Inflammatory macrophage (primary cell): ENCODE data around the gene TMEM184A.
A peak's percentile ranks its signal among the peaks of the same experiment; 100 is the strongest.

Experiments
- DNase-seq, 2 donors: peaks; one replicate each; pipeline ENCODE4 v3.0.0-alpha.2; 2020 to 2022

Gene TMEM184A

GRCh38 chr7:1550005-1550845 is 5.8 kb downstream of the TMEM184A start:
- DNase-seq = no peak

GRCh38 chr7:1549357-1550004 is 6.5 kb downstream of the TMEM184A start:
- no peak for DNase-seq

DNA sequence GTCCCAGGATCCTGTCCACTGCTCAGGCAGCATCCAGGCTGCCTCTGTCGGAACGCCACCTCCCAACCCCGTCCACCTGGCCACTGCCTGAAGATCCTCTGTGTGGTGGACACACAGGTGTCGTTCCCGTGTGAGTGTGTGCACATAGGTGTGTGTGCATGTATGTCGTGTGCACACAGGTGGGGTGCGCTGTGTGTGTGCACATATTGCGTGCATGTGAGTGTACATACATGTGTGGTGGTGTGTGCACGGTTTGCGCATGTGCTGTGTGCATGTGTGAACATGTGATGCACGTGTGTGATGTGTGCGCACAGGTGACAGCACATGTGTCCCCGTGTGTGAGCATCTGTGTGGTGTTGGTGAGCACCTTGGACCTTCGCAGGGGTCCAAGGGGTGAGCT is 7.1 kb downstream of the TMEM184A start:
- DNase-seq = no peak

DNA sequence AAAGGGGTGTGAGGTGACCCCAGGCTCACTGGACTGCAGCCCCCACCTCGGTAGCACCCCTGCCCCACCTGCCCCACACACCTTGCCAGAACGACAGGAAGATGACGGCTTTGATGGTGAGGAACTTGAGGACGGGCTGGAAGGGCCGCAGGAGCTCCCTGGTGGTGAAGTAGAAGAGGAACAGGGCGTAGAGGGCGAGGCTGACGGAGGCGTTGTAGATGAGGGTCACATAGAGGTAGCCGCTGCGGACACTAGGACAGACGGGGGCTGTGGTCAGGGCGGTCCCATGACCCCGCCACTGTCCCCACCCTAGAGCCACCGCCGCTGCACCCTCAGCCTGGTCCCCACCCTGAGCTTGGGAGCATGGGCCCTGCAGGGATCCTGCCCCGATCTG is 7.6 kb downstream of the TMEM184A start:
- peak; percentile 32 to 51 for DNase-seq

DNA sequence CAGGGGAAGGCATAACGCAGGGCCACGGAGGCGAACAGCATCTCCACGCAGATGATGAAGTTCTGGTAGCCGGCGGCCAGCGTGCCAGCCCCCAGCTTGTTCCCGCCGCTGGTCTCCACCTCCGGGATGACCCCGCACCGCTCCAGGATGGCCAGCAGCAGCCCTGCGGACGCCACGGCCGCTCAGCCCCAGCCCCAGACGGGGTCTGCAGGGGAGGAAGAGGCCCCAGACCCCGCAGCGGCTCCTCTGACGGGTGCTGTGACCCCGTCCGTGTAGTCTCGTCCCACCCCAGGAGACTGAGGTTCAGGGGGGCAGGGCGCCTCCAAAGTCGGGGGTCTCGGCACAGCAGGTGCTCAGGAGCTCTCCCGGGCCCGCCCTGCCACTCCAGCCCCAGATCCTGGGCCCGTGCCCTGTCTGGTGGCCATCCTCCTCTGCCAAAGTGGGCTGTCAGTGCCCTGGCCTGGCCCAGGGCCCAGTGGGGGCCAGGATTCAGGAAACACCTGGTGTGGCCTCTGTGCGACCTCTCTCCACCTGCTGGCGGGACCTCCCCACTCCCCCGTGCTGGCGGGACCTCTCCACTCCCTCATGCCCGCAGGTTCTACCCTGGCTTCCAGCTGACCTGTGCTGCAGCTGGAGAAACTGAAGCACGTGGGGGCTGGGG is 8.1 kb downstream of the TMEM184A start:
- DNase-seq = no peak

- DNase-seq = no peak
Measured at GRCh38 chr7:1546909-1547776, 8.9 kb downstream of the TMEM184A start.

- no peak for DNase-seq
Measured at GRCh38 chr7:1546274-1546908, 9.6 kb downstream of the TMEM184A start.

DNA sequence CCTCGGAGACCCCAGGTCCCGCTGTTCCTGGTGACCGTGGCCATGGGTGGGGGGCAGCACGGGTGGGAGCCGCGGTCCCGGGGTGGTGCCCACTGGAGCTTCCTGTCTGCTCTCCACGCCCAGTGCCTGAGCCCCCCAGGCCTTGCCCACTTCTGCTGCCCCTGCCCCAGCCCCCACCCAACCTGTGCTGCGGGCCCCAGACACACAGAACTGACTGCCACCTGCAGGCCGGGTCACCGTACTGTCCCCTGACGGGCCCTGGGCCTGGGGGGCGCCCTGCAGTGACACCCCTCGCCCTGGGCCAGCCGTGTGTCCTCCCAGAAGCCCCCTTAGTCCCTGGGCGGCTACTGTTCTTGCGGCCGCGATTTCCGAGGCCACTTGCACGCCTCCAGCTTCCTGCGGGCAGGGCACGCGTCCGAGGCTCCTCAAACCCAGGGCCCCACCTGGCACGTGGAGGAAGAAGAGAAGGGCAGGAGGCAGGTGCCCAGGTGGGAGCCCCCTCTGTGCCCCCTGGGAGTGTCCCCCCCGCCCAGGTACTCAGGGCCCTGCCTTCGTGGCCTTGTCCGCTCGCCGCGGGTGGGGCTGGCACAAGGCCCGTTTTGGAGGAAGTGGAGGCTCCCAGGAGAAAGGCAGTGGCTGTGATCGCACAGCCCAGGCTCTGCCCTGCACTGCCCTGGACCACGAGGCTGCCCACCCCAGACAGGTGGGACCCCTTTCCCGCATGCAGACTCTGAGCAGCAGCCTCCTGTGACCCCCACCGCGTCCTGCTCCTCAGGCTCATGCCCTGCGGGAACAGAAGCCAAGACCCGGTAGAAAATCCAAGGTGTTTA is 10.4 kb downstream of the TMEM184A start:
- DNase-seq = no peak

GRCh38 chr7:1544896-1545416 is 11.0 kb downstream of the TMEM184A start:
- DNase-seq = no peak

DNA sequence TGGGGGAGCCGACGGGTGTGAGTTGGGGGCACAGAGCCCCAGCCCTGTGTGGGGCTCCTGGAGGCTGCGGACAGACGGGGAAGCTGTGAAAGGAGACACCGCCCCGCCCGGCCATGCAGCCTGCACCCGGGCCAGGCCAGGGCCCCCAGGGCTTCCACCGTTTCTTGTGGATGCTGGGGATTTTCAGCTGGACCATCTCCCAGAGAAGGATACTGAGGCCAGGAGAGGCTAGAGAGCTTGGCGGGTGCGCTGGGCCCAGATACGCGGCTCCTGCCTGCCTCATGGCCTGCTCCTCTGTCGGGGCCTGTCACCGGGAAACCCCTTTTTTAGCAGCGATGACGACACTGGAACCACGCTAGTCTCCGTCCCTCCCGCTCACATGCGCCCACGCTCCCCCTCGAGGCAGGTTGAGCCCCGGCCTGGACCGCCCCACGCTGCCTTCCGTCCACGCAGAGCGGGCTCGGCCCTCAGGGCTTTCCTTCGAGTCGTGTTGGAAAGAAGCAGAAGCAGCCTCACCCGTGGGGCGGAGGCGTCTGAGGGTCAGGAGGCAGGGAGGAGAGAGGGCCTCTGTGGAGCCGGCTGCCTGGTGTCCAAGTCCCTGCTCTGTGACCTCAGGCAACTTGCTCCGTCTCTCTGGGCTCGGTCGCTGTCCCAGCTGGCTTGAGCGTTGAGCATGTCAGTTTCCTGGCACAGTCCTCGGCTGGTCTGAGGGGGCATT is 11.7 kb downstream of the TMEM184A start:
- peak in 1 of 2 donors; percentile 8 for DNase-seq

DNA sequence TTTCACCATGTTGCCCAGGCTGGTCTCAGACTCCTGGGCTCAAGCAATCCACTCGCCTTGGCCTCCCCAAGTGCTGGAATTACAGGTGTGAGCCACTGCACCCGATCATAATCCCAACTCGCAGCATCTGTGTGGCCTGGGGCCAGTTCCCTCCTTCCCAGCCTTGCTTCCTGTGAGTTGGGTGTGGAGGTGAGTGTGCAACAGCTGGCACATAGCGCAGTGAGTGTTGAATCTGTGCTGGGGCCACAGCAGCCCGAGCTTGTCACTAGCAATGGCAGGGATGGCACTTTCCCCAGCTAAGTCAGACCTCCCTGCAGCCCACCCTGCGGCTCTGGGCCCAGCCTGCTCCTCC is 12.2 kb downstream of the TMEM184A start:
- DNase-seq = no peak

DNA sequence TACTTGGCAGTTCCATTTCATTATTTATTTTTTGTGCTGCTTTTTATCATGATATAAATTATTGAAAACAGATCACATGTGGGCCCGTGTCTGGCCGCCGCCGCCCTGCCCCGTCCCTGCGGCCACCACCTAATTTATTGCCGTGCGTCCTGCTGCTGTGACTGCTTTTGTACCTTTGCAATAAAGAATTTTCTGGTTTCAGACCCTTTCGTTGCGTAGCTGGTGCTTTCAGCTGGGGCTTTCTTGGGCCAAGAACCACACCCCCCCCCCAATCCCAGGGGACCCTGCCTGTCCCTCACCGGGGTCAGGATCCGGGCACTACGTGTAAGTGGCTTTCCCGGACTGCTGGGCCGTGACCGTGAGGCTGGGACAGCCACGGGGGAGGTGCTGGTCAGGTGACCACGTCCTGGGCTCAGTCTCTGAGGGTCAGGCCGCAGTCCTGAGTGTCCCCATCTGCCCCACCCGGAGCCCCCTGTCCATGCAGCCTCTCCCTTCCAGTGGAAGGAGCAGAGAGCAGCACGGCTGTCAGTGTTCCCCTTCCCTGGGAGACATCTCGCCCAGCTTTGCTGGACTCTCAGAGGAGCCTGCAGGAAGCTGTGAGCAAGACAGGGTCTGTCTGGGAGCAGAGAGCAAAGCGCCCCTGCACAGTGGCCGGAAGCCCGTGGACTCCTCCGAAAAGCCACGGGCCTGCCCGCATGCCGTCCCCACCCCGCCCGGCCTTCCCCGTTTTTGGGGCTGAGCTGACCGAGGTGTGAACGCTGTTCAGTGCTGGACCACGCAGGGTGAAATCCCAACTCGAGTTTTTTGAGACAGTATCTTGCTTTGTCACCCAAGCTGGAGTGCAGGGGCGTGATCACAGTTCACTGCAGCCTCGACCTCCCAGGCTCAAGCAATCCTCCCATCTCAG is 12.9 kb downstream of the TMEM184A start:
- DNase-seq = no peak

DNA sequence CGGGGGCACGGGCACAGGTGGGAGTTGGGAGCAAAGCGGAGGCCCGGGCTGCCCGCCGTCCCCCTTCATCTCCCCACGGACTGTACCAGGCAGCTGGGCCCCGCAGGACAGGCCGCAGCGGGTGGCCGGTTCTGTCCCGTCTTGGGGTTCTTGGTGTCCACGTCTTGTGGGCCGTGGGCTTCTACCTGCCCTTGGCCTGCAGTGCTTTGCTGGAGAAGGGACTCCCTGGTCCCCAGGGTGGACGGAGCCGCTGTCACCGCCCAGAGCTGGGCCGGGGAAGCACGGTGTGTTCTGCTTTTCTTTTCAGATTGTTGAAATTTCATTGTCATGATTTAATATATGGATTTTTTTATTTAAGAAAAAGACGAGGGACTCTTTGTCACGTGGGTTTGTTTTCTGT is 13.7 kb downstream of the TMEM184A start:
- no peak for DNase-seq

GRCh38 chr7:1541431-1542162 is 14.4 kb downstream of the TMEM184A start:
- no peak for DNase-seq

DNA sequence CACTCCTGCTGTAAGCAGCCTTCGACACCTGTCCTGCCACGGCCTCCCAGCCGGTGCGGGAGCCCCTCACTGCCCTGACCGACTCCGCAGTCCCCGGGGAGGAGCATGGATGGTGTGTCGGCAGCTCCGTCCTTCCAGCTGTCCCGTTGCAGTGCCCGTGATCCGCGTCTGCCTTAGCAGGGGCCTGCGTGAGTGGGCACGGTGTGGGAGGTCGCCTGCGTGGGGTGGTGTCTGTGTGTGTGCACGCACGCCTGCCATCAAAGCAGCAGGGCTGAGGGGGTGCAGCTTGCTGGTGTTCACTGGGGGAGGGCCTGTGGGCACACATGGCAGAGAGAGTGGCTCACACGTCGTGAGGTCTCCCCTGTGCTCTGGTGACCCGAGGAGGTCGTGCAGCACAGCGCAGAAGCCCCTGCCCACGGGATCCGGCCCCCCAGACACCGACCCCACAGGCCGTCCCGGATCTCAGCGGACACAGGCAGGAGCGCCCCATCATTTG is 15.2 kb downstream of the TMEM184A start:
- DNase-seq = no peak

DNA sequence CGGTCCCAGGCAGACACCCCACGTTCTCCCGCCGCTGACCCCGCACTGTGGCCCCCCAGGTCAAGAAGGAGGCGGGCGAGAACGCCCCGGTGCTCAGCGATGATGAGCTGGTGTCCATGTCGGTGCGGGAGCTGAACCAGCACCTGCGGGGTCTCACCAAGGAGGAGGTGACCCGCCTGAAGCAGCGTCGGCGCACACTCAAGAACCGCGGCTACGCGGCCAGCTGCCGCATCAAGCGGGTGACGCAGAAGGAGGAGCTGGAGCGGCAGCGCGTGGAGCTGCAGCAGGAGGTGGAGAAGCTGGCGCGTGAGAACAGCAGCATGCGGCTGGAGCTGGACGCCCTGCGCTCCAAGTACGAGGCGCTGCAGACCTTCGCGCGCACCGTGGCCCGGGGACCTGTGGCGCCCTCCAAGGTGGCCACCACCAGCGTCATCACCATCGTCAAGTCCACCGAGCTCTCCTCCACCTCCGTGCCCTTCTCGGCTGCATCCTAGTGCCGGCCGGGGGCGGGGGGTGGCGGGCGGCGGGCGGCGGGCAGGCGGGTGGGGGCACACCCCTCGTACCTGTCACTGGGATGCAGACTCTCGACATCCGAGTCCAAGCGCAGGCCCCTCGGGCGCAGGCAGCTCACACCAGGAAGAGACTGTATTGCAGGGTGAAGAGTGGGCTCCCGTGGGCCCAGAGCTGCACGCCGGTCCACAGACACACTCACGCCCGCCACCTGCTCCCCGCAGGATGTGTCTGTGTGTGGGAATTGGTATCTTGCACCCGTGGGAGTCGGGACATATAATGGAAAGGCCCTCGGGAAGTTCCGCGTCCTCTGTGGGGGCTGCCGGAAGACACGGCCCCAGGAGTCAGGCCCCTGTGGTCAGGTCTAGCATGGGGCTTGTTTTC is 15.9 kb downstream of the TMEM184A start:
- DNase-seq = no peak

- no peak for DNase-seq
Measured at GRCh38 chr7:1539181-1539881, 16.7 kb downstream of the TMEM184A start.
